Adrenal gland (tissue), 12 donors: ENCODE measurements around the gene RAD51C. TPM values are rescaled to one million over a fixed set of nuclear protein-coding genes. Genes with fewer than 3 reads are reported as not detected.

Experiments used
- DNase-seq, 7 donors: peaks; one replicate each; pipeline ENCODE4 v3.0.0-alpha.2; 2019 to 2020
- H3K27ac ChIP-seq, 5 donors: fragments of 200-600 bp; sonication (generic) in 4 of 5; 1 replicate in 3 of 5; 2 replicates in 2 of 5; pipeline versions ENCODE4 v1.5.1 to v1.8.0; 2016 to 2020; ENCODE audit warnings: mild to moderate bottlenecking in 1 of 5
- H3K27me3 ChIP-seq: fragments of 200-600 bp; 2 replicates; pipeline ENCODE4 v1.8.0; 2021
- H3K36me3 ChIP-seq, 2 donors: fragments of 200-600 bp; replicated peaks in 1 of 2; 1 replicate in 1 of 2; 2 replicates in 1 of 2; pipeline versions ENCODE4 v1.5.1 to v1.8.0; 2018 to 2022
- H3K4me1 ChIP-seq, 2 donors: fragments of 200-600 bp; replicated peaks in 1 of 2; 1 replicate in 1 of 2; 2 replicates in 1 of 2; pipeline versions ENCODE4 v1.5.1 to v1.8.0; 2018 to 2021
- H3K4me3 ChIP-seq, 4 donors: fragments of 200-600 bp; sonication (generic) in 3 of 4; one replicate each; pipeline ENCODE4 v1.5.1; 2016 to 2018
- H3K9me3 ChIP-seq, 3 donors: fragments of 200-600 bp; sonication (generic) in 1 of 3; replicated peaks in 1 of 3; 1 replicate in 2 of 3; 2 replicates in 1 of 3; pipeline versions ENCODE4 v1.5.1 to v1.8.0; 2016 to 2021
- POLR2A ChIP-seq, 2 donors: fragments of 450-650 bp; IDR thresholded peaks; one replicate each; pipeline ENCODE4 v1.6.1; 2017; ENCODE audit warnings: antibody characterized with exemption in 2 of 2, mild to moderate bottlenecking in 2 of 2, moderate library complexity in 1 of 2
- WGBS, 4 donors: extraction: QIAGEN DNeasy Blood & Tissue Kit in 2 of 4; methylation state at CpG; one replicate each; pipeline versions ENCODE4 v1.1.5 to v1.1.7; 2013 to 2017; 5-methylcytosine and 5-hydroxymethylcytosine counted together
- intact Hi-C, 2 donors: fragments of 100-400 bp; cut with DNase I; formaldehyde crosslinking; loops; one replicate each; pipeline versions ENCODE4 v1.14.1 to v1.15.0; 2022 to 2023
- polyA plus RNA-seq, 3 donors: library from polyadenylated mRNA; stranded (reverse); fragments of 200-250 nt in 2 of 3; fragments of 350-450 nt in 1 of 3; fragmentation: Illumina TruSeq in 1 of 3; extraction: RNeasy Lipid Tissue Mini Kit (QIAGEN cat#74804) in 1 of 3; gene quantifications; one replicate each; pipeline ENCODE4 v1.2.3, GENCODE V29; 2013 to 2014
- total RNA-seq, 9 donors: library from RNA; depleted of rRNA in 4 of 9; stranded (reverse); fragments of >200 nt in 4 of 9; fragments of 120-200 nt in 1 of 9; fragmentation: NEBNext Ultra II Directional in 1 of 9; extraction: Animal tissue kit (Norgen Biotek cat#: 25700) in 1 of 9; gene quantifications; one replicate each; pipeline versions ENCODE4 v1.1.0 to v1.2.4, GENCODE V29; 2013 to 2023
- TF ChIP-seq, protein P1 (sequence below), 6 experiments: fragments of 450-650 bp in 4 of 6; fragments of 200-600 bp in 2 of 6; sonication (generic) in 1 of 6; IDR thresholded peaks; 1 replicate in 5 of 6; 2 replicates in 1 of 6; pipeline versions ENCODE4 v1.5.1 to v1.8.0; 2016 to 2021; ENCODE audit warnings: antibody characterized with exemption in 6 of 6, mild to moderate bottlenecking in 2 of 6, moderate library complexity in 1 of 6
- donor health status: healthy with polysubstance abuse.
- donor health status: Bipolar disorder and iron deficiency.
- donor health status: DM: yes; HTN: yes; CAD: no.
- donor health status: DM: no; HTN: no; CAD: no.
- donor health status: DM: no; HTN: no; CAD: no.
- donor health status: DM: yes; HTN: yes; CAD: no.

RAD51C gene
- total and polyA plus RNA-seq, 12 donors = 11.7 to 60.2 (median 30.7) TPM

DNA sequence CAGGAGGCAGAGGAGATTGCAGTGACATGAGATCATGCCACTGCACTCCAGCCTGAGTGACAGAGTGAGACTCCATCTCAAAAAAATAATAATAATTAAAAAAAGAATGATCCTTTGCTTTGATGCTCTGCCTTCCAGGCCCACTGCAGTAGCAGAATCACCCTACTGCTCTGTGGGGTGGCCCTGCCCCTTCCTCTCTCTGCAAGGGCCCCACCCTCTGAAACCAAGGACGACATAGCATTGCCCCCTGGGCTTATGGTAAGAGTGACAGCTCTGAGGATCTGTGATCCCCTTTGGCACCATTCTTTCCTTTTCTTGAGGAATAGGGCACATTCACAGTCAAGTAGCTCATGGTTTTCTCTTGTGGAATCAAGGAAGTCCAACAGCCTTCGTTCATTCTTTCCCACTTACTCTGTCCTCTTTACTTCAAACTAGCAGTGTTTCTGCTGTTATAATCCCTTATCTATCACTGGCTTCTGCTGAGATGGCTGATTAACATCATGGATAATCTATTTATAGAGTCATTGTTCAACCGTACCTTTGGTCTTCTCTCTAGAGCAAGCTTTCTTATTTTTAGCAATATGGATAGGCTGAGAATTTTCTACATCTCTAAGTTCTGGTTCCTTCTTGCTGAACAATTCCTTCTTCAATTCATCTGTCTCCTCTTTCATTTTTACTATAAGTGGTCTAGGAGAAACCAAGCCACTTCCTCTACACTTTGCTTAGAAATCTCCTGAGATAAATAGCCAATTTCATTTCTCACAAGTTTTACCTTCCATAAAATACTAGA is 14.1 kb downstream of the RAD51C start:
- WGBS, 4 donors = 65 to 69% (median 68%) methylated on average over 3 of the region's 3 CpGs
- Histone ChIP-seq H3K27ac (no peak overlapping the region), H3K27me3 (no peaks in the 10 kb centered on the region), H3K36me3 (no peaks in the 10 kb centered on the region), H3K4me1 (peaks cover 0 to 7% of the 10 kb centered on the region in 2 donors), H3K4me3 (no peak overlapping the region), H3K9me3 (no peaks in the 10 kb centered on the region)
- DNase-seq = no peak
- no peak for TF ChIP-seq POLR2A (IDR thresholded peaks at IDR 0.05)
- TF ChIP-seq, protein P1, sequence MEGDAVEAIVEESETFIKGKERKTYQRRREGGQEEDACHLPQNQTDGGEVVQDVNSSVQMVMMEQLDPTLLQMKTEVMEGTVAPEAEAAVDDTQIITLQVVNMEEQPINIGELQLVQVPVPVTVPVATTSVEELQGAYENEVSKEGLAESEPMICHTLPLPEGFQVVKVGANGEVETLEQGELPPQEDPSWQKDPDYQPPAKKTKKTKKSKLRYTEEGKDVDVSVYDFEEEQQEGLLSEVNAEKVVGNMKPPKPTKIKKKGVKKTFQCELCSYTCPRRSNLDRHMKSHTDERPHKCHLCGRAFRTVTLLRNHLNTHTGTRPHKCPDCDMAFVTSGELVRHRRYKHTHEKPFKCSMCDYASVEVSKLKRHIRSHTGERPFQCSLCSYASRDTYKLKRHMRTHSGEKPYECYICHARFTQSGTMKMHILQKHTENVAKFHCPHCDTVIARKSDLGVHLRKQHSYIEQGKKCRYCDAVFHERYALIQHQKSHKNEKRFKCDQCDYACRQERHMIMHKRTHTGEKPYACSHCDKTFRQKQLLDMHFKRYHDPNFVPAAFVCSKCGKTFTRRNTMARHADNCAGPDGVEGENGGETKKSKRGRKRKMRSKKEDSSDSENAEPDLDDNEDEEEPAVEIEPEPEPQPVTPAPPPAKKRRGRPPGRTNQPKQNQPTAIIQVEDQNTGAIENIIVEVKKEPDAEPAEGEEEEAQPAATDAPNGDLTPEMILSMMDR (IDR thresholded peaks at IDR 0.05) = no peak
- intact Hi-C loops = no loop called here

DNA sequence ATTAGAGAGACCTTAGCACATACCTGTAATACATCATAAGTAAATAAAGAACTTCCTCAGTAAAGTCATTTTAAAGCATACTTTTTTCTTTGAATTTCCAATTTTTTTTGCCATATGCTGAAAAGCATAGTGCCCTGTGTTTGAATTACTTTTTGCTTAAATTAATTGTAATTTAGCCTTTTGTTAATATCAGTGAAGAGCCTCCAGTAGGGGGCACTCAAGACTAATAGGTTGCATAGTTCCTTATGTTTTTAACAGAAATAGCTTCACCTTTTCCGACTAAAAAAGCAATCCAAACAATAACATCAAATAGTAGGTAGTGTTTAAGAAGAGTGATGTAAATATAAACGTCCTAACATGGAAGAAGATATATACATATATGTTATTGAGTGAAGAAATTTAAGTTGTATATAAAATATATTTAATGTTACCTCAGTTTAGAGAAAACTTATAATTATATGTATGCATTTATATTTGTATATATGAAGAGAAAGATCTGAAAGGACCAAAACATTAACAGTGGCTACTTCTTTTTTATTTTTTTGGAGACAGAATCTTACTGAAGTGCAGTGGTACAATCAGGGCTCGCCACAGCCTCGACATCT is 18.6 kb downstream of the RAD51C start:
- no peak overlapping the region for H3K27ac ChIP-seq
- 48 to 52% (median 51%) methylated on average over 4 of the region's 4 CpGs for WGBS, 4 donors
- DNase-seq = peak in 6 of 7 donors; percentile 26 to 78 (median 64)
- no peaks in the 10 kb centered on the region for H3K27me3 ChIP-seq
- H3K36me3 ChIP-seq = no peaks in the 10 kb centered on the region
- intact Hi-C loops = loop anchor here (2.0 to 5.0 kb wide), 2 partner anchors 296 kb away; no protein-coding TSS in a partner anchor
- TF ChIP-seq, protein P1 (IDR thresholded peaks at IDR 0.05) = peak; percentile 63 to 86 (median 76)
- TF ChIP-seq POLR2A (IDR thresholded peaks at IDR 0.05) = no peak
- no peaks in the 10 kb centered on the region for H3K4me1 ChIP-seq
- no peak overlapping the region for H3K4me3 ChIP-seq
- no peaks in the 10 kb centered on the region for H3K9me3 ChIP-seq

DNA sequence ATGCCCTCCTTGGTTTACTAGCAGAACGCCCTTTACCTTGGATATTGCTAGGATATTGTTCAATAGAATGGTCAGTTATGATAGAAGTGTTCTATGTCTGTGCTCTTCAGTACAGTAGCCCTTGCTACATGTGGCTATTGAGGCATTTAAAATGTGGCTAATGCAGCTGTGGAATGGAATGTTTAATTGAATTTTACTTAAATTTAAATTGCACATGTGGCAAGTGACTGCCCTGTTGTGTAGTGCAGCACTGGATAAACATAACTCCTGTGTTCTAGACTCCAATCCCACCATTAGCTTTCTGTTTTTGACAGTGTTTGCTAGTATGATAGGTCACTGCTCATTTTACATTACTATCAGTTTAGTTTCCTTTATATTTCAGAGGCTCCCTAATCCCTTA is 29.9 kb downstream of the RAD51C start:
- H3K36me3 ChIP-seq = no peaks in the 10 kb centered on the region
- H3K27me3 ChIP-seq = no peaks in the 10 kb centered on the region
- no peaks in the 10 kb centered on the region for H3K4me1 ChIP-seq
- no peak overlapping the region for H3K27ac ChIP-seq
- TF ChIP-seq, protein P1 (IDR thresholded peaks at IDR 0.05) = no peak
- no peak for TF ChIP-seq POLR2A (IDR thresholded peaks at IDR 0.05)
- no peak for DNase-seq
- WGBS, 4 donors = 88 to 100% (median 92%) methylated on average over 1 of the region's 1 CpG
- intact Hi-C loops = no loop called here
- H3K9me3 ChIP-seq = no peaks in the 10 kb centered on the region
- no peak overlapping the region for H3K4me3 ChIP-seq

DNA sequence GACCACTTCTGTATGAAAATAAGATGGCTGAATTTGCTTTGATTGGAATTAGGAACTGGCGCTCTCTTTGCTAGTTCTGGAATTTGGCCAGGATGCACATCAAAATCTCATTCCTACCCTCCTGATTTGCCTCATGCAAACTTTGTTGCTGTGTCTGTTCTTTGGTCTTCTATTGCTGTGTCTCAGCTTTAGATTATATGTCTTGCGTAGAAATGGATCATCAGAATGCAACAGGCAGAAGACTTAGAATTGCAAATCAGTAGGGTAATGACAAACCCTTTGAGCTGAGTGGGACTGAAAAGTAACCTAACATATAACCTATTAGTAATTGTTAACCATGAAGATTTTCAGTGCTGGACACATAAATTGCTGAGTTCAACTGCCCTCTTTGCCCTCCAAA is 30.3 kb downstream of the RAD51C start:
- no peak for TF ChIP-seq POLR2A (IDR thresholded peaks at IDR 0.05)
- TF ChIP-seq, protein P1 (IDR thresholded peaks at IDR 0.05) = no peak
- 97 to 100% (median 99%) methylated on average over 2 of the region's 2 CpGs for WGBS, 4 donors
- Histone ChIP-seq H3K27me3 (no peaks in the 10 kb centered on the region), H3K4me1 (no peaks in the 10 kb centered on the region), H3K4me3 (no peak overlapping the region), H3K36me3 (no peaks in the 10 kb centered on the region), H3K27ac (no peak overlapping the region), H3K9me3 (no peaks in the 10 kb centered on the region)
- DNase-seq = no peak
- intact Hi-C loops = no loop called here
